H1 (cell line): ENCODE results near the gene NEURL1B. TPM values are rescaled to one million over a fixed set of nuclear protein-coding genes. Genes with fewer than 3 reads are reported as not detected.

Source experiments
- HDAC6 ChIP-seq: IDR thresholded peaks from one replicate; pipeline ENCODE4 v1.7.1; 2012; ENCODE audit warnings: low read depth, mild to moderate bottlenecking, inconsistent platforms, low read length, moderate library complexity
- JUN ChIP-seq: IDR thresholded peaks from 2 replicates; pipeline ENCODE4 v1.6.1; 2011; ENCODE audit warnings: low read depth, mild to moderate bottlenecking, improper control_type of control experiment, low read length
- SIRT6 ChIP-seq: IDR thresholded peaks from one replicate; pipeline ENCODE4 v1.7.1; 2012; ENCODE audit warnings: low read length, inconsistent platforms
- SIX5 ChIP-seq: IDR thresholded peaks from 2 replicates; pipeline ENCODE4 v1.6.1; 2011; ENCODE audit warnings: mild to moderate bottlenecking, low read depth, low read length
- SP4 ChIP-seq: IDR thresholded peaks from 2 replicates; pipeline ENCODE4 v1.6.1; 2012; ENCODE audit warnings: low read length, inconsistent platforms
- TBP ChIP-seq: IDR thresholded peaks from 2 replicates; pipeline ENCODE4 v1.6.1; 2011; ENCODE audit warnings: low read depth, low read length, improper control_type of control experiment
- YY1 ChIP-seq: IDR thresholded peaks from 2 replicates; pipeline ENCODE4 v1.6.1; 2011; ENCODE audit warnings: low read depth, mild to moderate bottlenecking, low read length
- polyA plus RNA-seq, 7 experiments: library from polyadenylated mRNA; depleted of rRNA in 3 of 7; stranded (reverse) in 5 of 7; unstranded in 2 of 7; fragments of >200 nt in 5 of 7; fragments of 200-250 nt in 2 of 7; gene quantifications; 1 replicate in 5 of 7; 2 replicates in 1 of 7; 4 replicates in 1 of 7; pipeline versions ENCODE4 v1.2.1 to v1.2.3, GENCODE V29; 2011 to 2013; ENCODE audit warnings: missing spikeins in 2 of 7, mixed read lengths in 2 of 7
- total RNA-seq: library from RNA; stranded (reverse); fragmentation: NEBNext Ultra II Directional; extraction: Animal tissue kit (Norgen Biotek cat#: 25700); gene quantifications from 2 replicates; pipeline ENCODE4 v1.2.1, GENCODE V29; 2021
- TF ChIP-seq, protein P1 (sequence below): fragments of 300-600 bp; sonication (generic); IDR thresholded peaks from 2 replicates; pipeline ENCODE4 v1.7.1; 2012; ENCODE audit warnings: low read length, moderate library complexity, mild to moderate bottlenecking, inconsistent platforms; ENCODE audit not compliant: insufficient replicate concordance

The NEURL1B gene
- total and polyA plus RNA-seq, 2 of the 8 experiments (the other 6 are each of a cell fraction or from before 2014, with no cell fraction given) = 3.3 to 6.1 TPM

DNA sequence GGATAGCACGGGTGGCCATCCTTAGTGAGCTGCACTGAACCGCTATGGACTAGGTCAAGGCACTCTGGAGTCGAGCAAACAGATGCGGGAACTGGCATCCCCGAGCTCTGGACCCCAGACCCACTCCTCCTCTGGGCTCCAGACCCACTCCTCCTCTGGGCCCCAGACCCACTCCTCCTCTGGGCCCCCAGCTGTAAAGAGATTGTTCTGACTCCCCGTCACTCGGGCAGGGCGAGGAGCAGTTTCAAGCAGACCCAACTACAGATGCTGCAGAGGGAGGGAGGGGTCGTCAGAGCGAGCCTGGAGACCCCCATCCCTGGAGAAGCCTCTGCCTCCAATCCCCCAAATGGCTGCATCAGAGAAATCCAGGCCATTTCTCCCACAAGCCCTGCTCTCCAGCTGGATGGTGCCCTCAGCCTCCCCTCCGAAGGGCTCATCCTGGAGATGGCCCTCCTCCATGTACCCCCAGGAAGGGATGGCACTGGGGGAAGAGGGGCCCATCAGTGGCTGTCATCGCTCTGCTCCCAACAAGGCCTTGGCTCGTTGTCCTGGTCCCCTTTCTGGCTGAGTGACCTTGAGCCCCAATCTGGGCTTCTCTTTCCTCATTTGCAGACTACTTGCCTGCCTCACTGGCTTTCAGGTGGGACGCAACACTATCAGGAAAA is 91.3 kb downstream of the NEURL1B start (continued):
- TF ChIP-seq SIRT6 (no peak), SP4 (no peak), HDAC6 (no peak), TBP (no peak), SIX5 (no peak), YY1 (no peak), JUN (no peak)
- TF ChIP-seq, protein P1, sequence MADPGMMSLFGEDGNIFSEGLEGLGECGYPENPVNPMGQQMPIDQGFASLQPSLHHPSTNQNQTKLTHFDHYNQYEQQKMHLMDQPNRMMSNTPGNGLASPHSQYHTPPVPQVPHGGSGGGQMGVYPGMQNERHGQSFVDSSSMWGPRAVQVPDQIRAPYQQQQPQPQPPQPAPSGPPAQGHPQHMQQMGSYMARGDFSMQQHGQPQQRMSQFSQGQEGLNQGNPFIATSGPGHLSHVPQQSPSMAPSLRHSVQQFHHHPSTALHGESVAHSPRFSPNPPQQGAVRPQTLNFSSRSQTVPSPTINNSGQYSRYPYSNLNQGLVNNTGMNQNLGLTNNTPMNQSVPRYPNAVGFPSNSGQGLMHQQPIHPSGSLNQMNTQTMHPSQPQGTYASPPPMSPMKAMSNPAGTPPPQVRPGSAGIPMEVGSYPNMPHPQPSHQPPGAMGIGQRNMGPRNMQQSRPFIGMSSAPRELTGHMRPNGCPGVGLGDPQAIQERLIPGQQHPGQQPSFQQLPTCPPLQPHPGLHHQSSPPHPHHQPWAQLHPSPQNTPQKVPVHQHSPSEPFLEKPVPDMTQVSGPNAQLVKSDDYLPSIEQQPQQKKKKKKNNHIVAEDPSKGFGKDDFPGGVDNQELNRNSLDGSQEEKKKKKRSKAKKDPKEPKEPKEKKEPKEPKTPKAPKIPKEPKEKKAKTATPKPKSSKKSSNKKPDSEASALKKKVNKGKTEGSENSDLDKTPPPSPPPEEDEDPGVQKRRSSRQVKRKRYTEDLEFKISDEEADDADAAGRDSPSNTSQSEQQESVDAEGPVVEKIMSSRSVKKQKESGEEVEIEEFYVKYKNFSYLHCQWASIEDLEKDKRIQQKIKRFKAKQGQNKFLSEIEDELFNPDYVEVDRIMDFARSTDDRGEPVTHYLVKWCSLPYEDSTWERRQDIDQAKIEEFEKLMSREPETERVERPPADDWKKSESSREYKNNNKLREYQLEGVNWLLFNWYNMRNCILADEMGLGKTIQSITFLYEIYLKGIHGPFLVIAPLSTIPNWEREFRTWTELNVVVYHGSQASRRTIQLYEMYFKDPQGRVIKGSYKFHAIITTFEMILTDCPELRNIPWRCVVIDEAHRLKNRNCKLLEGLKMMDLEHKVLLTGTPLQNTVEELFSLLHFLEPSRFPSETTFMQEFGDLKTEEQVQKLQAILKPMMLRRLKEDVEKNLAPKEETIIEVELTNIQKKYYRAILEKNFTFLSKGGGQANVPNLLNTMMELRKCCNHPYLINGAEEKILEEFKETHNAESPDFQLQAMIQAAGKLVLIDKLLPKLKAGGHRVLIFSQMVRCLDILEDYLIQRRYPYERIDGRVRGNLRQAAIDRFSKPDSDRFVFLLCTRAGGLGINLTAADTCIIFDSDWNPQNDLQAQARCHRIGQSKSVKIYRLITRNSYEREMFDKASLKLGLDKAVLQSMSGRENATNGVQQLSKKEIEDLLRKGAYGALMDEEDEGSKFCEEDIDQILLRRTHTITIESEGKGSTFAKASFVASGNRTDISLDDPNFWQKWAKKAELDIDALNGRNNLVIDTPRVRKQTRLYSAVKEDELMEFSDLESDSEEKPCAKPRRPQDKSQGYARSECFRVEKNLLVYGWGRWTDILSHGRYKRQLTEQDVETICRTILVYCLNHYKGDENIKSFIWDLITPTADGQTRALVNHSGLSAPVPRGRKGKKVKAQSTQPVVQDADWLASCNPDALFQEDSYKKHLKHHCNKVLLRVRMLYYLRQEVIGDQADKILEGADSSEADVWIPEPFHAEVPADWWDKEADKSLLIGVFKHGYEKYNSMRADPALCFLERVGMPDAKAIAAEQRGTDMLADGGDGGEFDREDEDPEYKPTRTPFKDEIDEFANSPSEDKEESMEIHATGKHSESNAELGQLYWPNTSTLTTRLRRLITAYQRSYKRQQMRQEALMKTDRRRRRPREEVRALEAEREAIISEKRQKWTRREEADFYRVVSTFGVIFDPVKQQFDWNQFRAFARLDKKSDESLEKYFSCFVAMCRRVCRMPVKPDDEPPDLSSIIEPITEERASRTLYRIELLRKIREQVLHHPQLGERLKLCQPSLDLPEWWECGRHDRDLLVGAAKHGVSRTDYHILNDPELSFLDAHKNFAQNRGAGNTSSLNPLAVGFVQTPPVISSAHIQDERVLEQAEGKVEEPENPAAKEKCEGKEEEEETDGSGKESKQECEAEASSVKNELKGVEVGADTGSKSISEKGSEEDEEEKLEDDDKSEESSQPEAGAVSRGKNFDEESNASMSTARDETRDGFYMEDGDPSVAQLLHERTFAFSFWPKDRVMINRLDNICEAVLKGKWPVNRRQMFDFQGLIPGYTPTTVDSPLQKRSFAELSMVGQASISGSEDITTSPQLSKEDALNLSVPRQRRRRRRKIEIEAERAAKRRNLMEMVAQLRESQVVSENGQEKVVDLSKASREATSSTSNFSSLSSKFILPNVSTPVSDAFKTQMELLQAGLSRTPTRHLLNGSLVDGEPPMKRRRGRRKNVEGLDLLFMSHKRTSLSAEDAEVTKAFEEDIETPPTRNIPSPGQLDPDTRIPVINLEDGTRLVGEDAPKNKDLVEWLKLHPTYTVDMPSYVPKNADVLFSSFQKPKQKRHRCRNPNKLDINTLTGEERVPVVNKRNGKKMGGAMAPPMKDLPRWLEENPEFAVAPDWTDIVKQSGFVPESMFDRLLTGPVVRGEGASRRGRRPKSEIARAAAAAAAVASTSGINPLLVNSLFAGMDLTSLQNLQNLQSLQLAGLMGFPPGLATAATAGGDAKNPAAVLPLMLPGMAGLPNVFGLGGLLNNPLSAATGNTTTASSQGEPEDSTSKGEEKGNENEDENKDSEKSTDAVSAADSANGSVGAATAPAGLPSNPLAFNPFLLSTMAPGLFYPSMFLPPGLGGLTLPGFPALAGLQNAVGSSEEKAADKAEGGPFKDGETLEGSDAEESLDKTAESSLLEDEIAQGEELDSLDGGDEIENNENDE = no peak
- TF ChIP-seq, all 59 proteins: peak for 0
